IMR-90 (cell line): ENCODE data around the gene ADAMTSL1. TPM values are rescaled to one million over a fixed set of nuclear protein-coding genes. Genes with fewer than 3 reads are reported as not detected.

Source experiments
- ATAC-seq: fragments of 200-7000 bp; cut with Tn5 transposase; 2 replicates; pipeline ENCODE4 v1.9.1; 2020; ENCODE audit warnings: low read depth, mild to moderate bottlenecking, moderate library complexity
- BruUV-seq: library from RNA; stranded (reverse); fragments of 400-500 nt; replicated peaks from 2 replicates; lab custom pipeline; 2021; lab: Mats Ljungman, UMichigan
- CTCF ChIA-PET: fragments of 300-600 bp; formaldehyde crosslinking; extraction: SDS; loops from one replicate; lab custom pipeline; 2021; ENCODE audit warnings: antibody characterized with exemption; lab: Yijun Ruan, JAX
- POLR2A ChIA-PET: fragments of 300-600 bp; sonication (Branson Sonifier 250); formaldehyde crosslinking; loops from one replicate; lab custom pipeline; 2022; ENCODE audit warnings: antibody characterized with exemption; ENCODE audit not compliant: unreplicated experiment; lab: Charles Lee
- DNase-seq: peaks from one replicate; pipeline ENCODE4 v3.0.0; 2013
- H2AFZ ChIP-seq: replicated peaks from 2 replicates; pipeline ENCODE3; 2013; ENCODE audit warnings: low read length, mild to moderate bottlenecking; ENCODE audit not compliant: poor library complexity
- H2AK5ac ChIP-seq: 2 replicates; pipeline ENCODE4 v1.6.1; 2013; ENCODE audit warnings: low read depth, low read length, inconsistent platforms
- H2AK9ac ChIP-seq: replicated peaks from 2 replicates; pipeline ENCODE3; 2013; ENCODE audit warnings: mild to moderate bottlenecking, low read depth, low read length, moderate library complexity; ENCODE audit not compliant: poor library complexity
- H2BK120ac ChIP-seq: 2 replicates; pipeline ENCODE4 v1.6.1; 2013; ENCODE audit warnings: low read depth, low read length, inconsistent platforms
- H2BK15ac ChIP-seq: 3 replicates; pipeline ENCODE4 v1.6.1; 2013; ENCODE audit warnings: low read depth, low read length, inconsistent platforms
- H2BK20ac ChIP-seq: 2 replicates; pipeline ENCODE4 v1.6.1; 2013; ENCODE audit warnings: low read depth, mild to moderate bottlenecking, inconsistent platforms, low read length, moderate library complexity
- H2BK5ac ChIP-seq: 2 replicates; pipeline ENCODE4 v1.6.1; 2013; ENCODE audit warnings: mild to moderate bottlenecking, low read depth, low read length, inconsistent platforms; ENCODE audit not compliant: poor library complexity, severe bottlenecking
- H3K14ac ChIP-seq: replicated peaks from 2 replicates; pipeline ENCODE4 v1.6.1; 2013; ENCODE audit warnings: low read depth, low read length, inconsistent platforms
- H3K18ac ChIP-seq: 2 replicates; pipeline ENCODE4 v1.6.1; 2013; ENCODE audit warnings: low read depth, low read length, control low read depth
- H3K23ac ChIP-seq: 2 replicates; pipeline ENCODE4 v1.6.1; 2013; ENCODE audit warnings: low read depth, low read length, inconsistent platforms
- H3K27ac ChIP-seq: 2 replicates; pipeline ENCODE4 v1.5.1; 2013; ENCODE audit warnings: mild to moderate bottlenecking, control low read depth, low read length; ENCODE audit not compliant: insufficient read depth
- H3K27me3 ChIP-seq: 2 replicates; pipeline ENCODE4 v1.6.1; 2013; ENCODE audit warnings: low read length; ENCODE audit not compliant: control insufficient read depth, insufficient read depth
- H3K36me3 ChIP-seq: 2 replicates; pipeline ENCODE4 v1.6.1; 2013; ENCODE audit warnings: low read length, mixed read lengths; ENCODE audit not compliant: control insufficient read depth, insufficient read depth
- H3K4ac ChIP-seq: 2 replicates; pipeline ENCODE4 v1.6.1; 2013; ENCODE audit warnings: low read depth, low read length, inconsistent platforms
- H3K4me1 ChIP-seq: 2 replicates; pipeline ENCODE4 v1.6.1; 2013; ENCODE audit warnings: low read length, mixed read lengths; ENCODE audit not compliant: control insufficient read depth, insufficient read depth
- H3K4me2 ChIP-seq: 2 replicates; pipeline ENCODE4 v1.6.1; 2013; ENCODE audit warnings: low read depth, mild to moderate bottlenecking, control low read depth, low read length, moderate library complexity
- H3K4me3 ChIP-seq: 2 replicates; pipeline ENCODE4 v1.5.1; 2013; ENCODE audit warnings: low read depth, mild to moderate bottlenecking, control low read depth, low read length, moderate library complexity; ENCODE audit not compliant: insufficient read depth
- H3K56ac ChIP-seq: 2 replicates; pipeline ENCODE4 v1.6.1; 2013; ENCODE audit warnings: low read length, inconsistent platforms; ENCODE audit not compliant: insufficient read depth; ENCODE audit errors: extremely low read depth
- H3K79me1 ChIP-seq, 2 experiments: 2 replicates each; pipeline ENCODE4 v1.6.1; 2013; ENCODE audit warnings: low read length in 2 of 2, inconsistent platforms in 1 of 2, low read depth in 1 of 2
- H3K9ac ChIP-seq: 2 replicates; pipeline ENCODE4 v1.6.1; 2013; ENCODE audit warnings: low read depth, low read length, control low read depth
- H3K9me1 ChIP-seq: 2 replicates; pipeline ENCODE4 v1.6.1; 2013; ENCODE audit warnings: low read length, inconsistent platforms; ENCODE audit not compliant: insufficient read depth
- H3K9me3 ChIP-seq: 2 replicates; pipeline ENCODE4 v1.6.1; 2013; ENCODE audit warnings: low read length; ENCODE audit not compliant: control insufficient read depth, insufficient read depth
- H4K20me1 ChIP-seq: 2 replicates; pipeline ENCODE4 v1.6.1; 2013; ENCODE audit warnings: low read length, inconsistent platforms; ENCODE audit not compliant: insufficient read depth
- H4K5ac ChIP-seq: 2 replicates; pipeline ENCODE4 v1.6.1; 2013; ENCODE audit warnings: mild to moderate bottlenecking, low read depth, low read length, control low read depth
- H4K8ac ChIP-seq, 2 experiments: 2 replicates each; pipeline ENCODE4 v1.6.1; 2013; ENCODE audit warnings: low read depth in 2 of 2, low read length in 2 of 2, control low read depth in 1 of 2, inconsistent platforms in 1 of 2
- H4K91ac ChIP-seq: 2 replicates; pipeline ENCODE4 v1.6.1; 2013; ENCODE audit warnings: low read depth, low read length, inconsistent platforms; ENCODE audit not compliant: insufficient read depth
- MAZ ChIP-seq: IDR thresholded peaks from 2 replicates; pipeline ENCODE4 v1.6.1; 2012; ENCODE audit warnings: low read depth, mild to moderate bottlenecking, low read length, improper control_type of control experiment, moderate library complexity, borderline replicate concordance
- SMC3 ChIP-seq: fragments of 150-350 bp; IDR thresholded peaks from 2 replicates; pipeline ENCODE4 v1.6.1; 2016; ENCODE audit warnings: low read depth, mild to moderate bottlenecking, antibody characterized with exemption, low read length, moderate library complexity
- WGBS, 2 experiments: methylation state at CpG; one replicate each; pipeline versions ENCODE4 v1.1.5 to v1.1.7; 2013; ENCODE audit warnings: missing lambda C conversion rate in 2 of 2; ENCODE audit not compliant: insufficient read length in 1 of 2; ENCODE audit errors: extremely low coverage in 2 of 2; 5-methylcytosine and 5-hydroxymethylcytosine counted together
- dilution Hi-C: fragments of 300-500 bp; cut with HindIII; formaldehyde crosslinking; loops from one replicate; pipeline ENCODE4 v1.14.3; 2018; ENCODE audit warnings: low sequenced_read_pairs; ENCODE audit not compliant: unreplicated experiment
- in situ Hi-C: fragments of 300-500 bp; cut with MboI; formaldehyde crosslinking; loops from 3 replicates; pipeline ENCODE4 v1.14.3; 2019; ENCODE audit warnings: low sequenced_read_pairs, inconsistent platforms, mixed read lengths
- intact Hi-C: fragments of 100-400 bp; cut with micrococcal nuclease; formaldehyde crosslinking; loops from 2 replicates; pipeline ENCODE4 v1.10.0; 2022
- polyA plus RNA-seq, 3 experiments: library from polyadenylated mRNA; depleted of rRNA; stranded (reverse); fragments of >200 nt; gene quantifications; 2 replicates each; pipeline ENCODE4 v1.2.3, GENCODE V29; 2012; ENCODE audit warnings: low replicate concordance in 1 of 3
- total RNA-seq: library from RNA; depleted of rRNA; stranded (reverse); fragments of >200 nt; gene quantifications from 2 replicates; pipeline ENCODE4 v1.2.3, GENCODE V29; 2012

Gene ADAMTSL1
- total and polyA plus RNA-seq, 2 of the 4 experiments (the other 2 are of a cell fraction): 38.2 to 62.2 TPM

DNA sequence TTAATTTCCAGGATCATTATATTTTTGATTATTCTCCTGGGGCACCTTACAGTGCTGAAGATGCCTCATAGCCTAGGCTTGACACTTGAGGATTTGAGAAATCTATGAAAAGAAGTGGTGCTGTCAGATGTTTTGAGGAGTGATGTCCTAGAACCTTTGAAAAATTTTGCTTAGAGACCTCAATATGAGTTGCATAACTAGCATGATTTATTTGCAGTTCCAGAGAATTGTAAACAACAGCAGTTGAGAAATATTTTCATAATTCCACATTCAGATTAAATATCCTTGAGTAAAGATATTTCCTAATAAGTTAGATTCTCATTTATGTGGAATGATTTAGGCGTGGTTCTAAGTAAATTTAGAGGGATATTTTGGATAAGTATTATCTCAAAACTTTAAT lies 225.8 kb downstream of the ADAMTSL1 start:
- H3K36me3 ChIP-seq: no peaks in the 10 kb centered on the region

More for the DNA sequence above, 225.8 kb downstream of the ADAMTSL1 start:
- Histone ChIP-seq H3K14ac (no peak overlapping the region), H3K27ac (no peak overlapping the region), H3K9ac (no peak overlapping the region), H2BK5ac (no peak overlapping the region), H3K27me3 (no peaks in the 10 kb centered on the region), H4K8ac (no peak overlapping the region), H2BK20ac (no peak overlapping the region), H2BK120ac (no peak overlapping the region), H4K5ac (no peak overlapping the region), H4K20me1 (no peaks in the 10 kb centered on the region), H3K9me1 (no peaks in the 10 kb centered on the region), H3K4me2 (no peak overlapping the region), H2AFZ (no peak overlapping the region), H3K56ac (no peak overlapping the region), H3K4ac (no peak overlapping the region), H3K23ac (no peak overlapping the region), H3K4me3 (no peak overlapping the region), H3K18ac (no peak overlapping the region), H4K91ac (no peak overlapping the region), H3K79me1 (no peaks in the 10 kb centered on the region), H2AK9ac (no peak overlapping the region), H3K4me1 (no peaks in the 10 kb centered on the region), H2BK15ac (no peak overlapping the region), H2AK5ac (no peak overlapping the region), H3K9me3 (peaks cover 6% of the 10 kb centered on the region)
- DNase-seq (no peak), ATAC-seq (no peak)
- in situ Hi-C loops (no loop called here), intact Hi-C loops (no loop called here), dilution Hi-C loops (no loop called here)
- TF ChIP-seq MAZ (no peak), SMC3 (no peak)
- BruUV-seq: no TSS peak
- ChIA-PET POLR2A (no interaction called here), CTCF (no interaction called here)
- WGBS, 2 experiments: no CpG with 5 or more reads among the region's 1 CpG
